Endothelial cell of umbilical vein (primary cell): ENCODE measurements around the gene ITPRIPL1. TPM values are rescaled to one million over a fixed set of nuclear protein-coding genes. Genes with fewer than 3 reads are reported as not detected.

ENCODE experiments used
- BruUV-seq: library from RNA; stranded (reverse); fragments of 400-500 nt; replicated peaks from 2 replicates; lab custom pipeline; 2021; lab: Mats Ljungman, UMichigan
- CTCF ChIA-PET: fragments of 300-600, 350-600 bp; sonication (Branson Sonifier 250); formaldehyde crosslinking; loops from one replicate; lab custom pipeline; 2021; ENCODE audit warnings: antibody characterized with exemption, inconsistent platforms; lab: Charles Lee
- POLR2A ChIA-PET: fragments of 300-600, 350-600 bp; sonication (Branson Sonifier 250); formaldehyde crosslinking; loops from one replicate; lab custom pipeline; 2021; ENCODE audit warnings: antibody characterized with exemption, inconsistent platforms; lab: Charles Lee
- DNase-seq: peaks from one replicate; pipeline ENCODE4 v3.0.0-alpha.2; 2011; ENCODE audit warnings: low read depth, low spot score
- FAIRE-seq: peaks from 2 replicates; lab custom pipeline; 2011; peaks lifted over from hg19 to GRCh38; lab: Jason Lieb, UNC
- H2AFZ ChIP-seq: 2 replicates; pipeline ENCODE4 v1.6.0; 2012; ENCODE audit warnings: low read depth, low read length, control low read depth, inconsistent platforms
- H3K27ac ChIP-seq: 2 replicates; pipeline ENCODE4 v1.5.1; 2011; ENCODE audit warnings: low read depth, mild to moderate bottlenecking, control low read depth, low read length, moderate library complexity; ENCODE audit not compliant: insufficient read depth
- H3K27me3 ChIP-seq, 2 experiments: 2 replicates each; pipeline versions ENCODE4 v1.6.0 to v1.6.1; 2011; ENCODE audit warnings: low read length in 2 of 2, mixed read lengths in 1 of 2; ENCODE audit not compliant: control insufficient read depth in 2 of 2, insufficient read depth in 2 of 2
- H3K36me3 ChIP-seq, 2 experiments: 2 replicates in 1 of 2; 3 replicates in 1 of 2; pipeline ENCODE4 v1.5.1; 2011; ENCODE audit warnings: low read length in 2 of 2, mild to moderate bottlenecking in 1 of 2, moderate library complexity in 1 of 2; ENCODE audit not compliant: control insufficient read depth in 2 of 2, insufficient read depth in 2 of 2; ENCODE audit errors: extremely low read depth in 1 of 2
- H3K4me1 ChIP-seq: 3 replicates; pipeline ENCODE4 v1.5.1; 2011; ENCODE audit warnings: mild to moderate bottlenecking, low read length; ENCODE audit not compliant: control insufficient read depth, insufficient read depth; ENCODE audit errors: extremely low read depth
- H3K4me2 ChIP-seq: 2 replicates; pipeline ENCODE4 v1.6.1; 2011; ENCODE audit warnings: low read length, control low read depth, mixed read lengths; ENCODE audit not compliant: insufficient read depth
- H3K4me3 ChIP-seq, 3 experiments: fragments of 200-600 bp in 1 of 3; sonication (generic), shearing (Covaris generic) in 1 of 3; replicated peaks in 1 of 3; 2 replicates each; pipeline ENCODE4 v1.5.1; 2011 to 2016; ENCODE audit warnings: control low read depth in 3 of 3, low read length in 3 of 3, mild to moderate bottlenecking in 2 of 3, inconsistent platforms in 1 of 3, low read depth in 1 of 3, moderate library complexity in 1 of 3; ENCODE audit not compliant: insufficient read depth in 1 of 3
- H3K79me2 ChIP-seq: 2 replicates; pipeline ENCODE4 v1.6.0; 2012; ENCODE audit warnings: low read length, inconsistent platforms; ENCODE audit not compliant: control insufficient read depth, insufficient read depth
- H3K9ac ChIP-seq: replicated peaks from 2 replicates; pipeline ENCODE3; 2011; ENCODE audit warnings: low read length, control low read depth; ENCODE audit not compliant: insufficient read depth; ENCODE audit errors: extremely low read depth
- H3K9me1 ChIP-seq: replicated peaks from 3 replicates; pipeline ENCODE4 v1.6.0; 2011; ENCODE audit warnings: mild to moderate bottlenecking, low read length; ENCODE audit not compliant: control insufficient read depth, insufficient read depth; ENCODE audit errors: extremely low read depth
- H3K9me3 ChIP-seq: replicated peaks from 2 replicates; pipeline ENCODE4 v1.5.1; 2012; ENCODE audit warnings: low read length, inconsistent platforms; ENCODE audit not compliant: control insufficient read depth, insufficient read depth
- H4K20me1 ChIP-seq: replicated peaks from 2 replicates; pipeline ENCODE3; 2011; ENCODE audit warnings: mild to moderate bottlenecking, low read length; ENCODE audit not compliant: control insufficient read depth, insufficient read depth; ENCODE audit errors: extremely low read depth
- EZH2 ChIP-seq: IDR thresholded peaks from 2 replicates; pipeline ENCODE4 v1.6.1; 2012; ENCODE audit warnings: borderline replicate concordance, low read depth, mild to moderate bottlenecking, moderate library complexity, low read length, inconsistent platforms; ENCODE audit not compliant: severe bottlenecking
- FOS ChIP-seq: IDR thresholded peaks from 2 replicates; pipeline ENCODE4 v1.6.1; 2011; ENCODE audit warnings: mild to moderate bottlenecking, low read length, moderate library complexity, borderline replicate concordance; ENCODE audit not compliant: insufficient read depth
- GATA2 ChIP-seq: IDR thresholded peaks from 2 replicates; pipeline ENCODE4 v1.7.0; 2011; ENCODE audit warnings: low read depth, mild to moderate bottlenecking, moderate library complexity, mixed read lengths, low read length; ENCODE audit not compliant: insufficient read length, insufficient read depth
- JUN ChIP-seq: IDR thresholded peaks from 2 replicates; pipeline ENCODE4 v1.6.1; 2011; ENCODE audit warnings: borderline replicate concordance, low read depth; ENCODE audit not compliant: insufficient read length, insufficient read depth
- MYC ChIP-seq: IDR thresholded peaks from one replicate; pipeline ENCODE4 v1.6.1; 2011; ENCODE audit warnings: mild to moderate bottlenecking, low read depth, low read length
- POLR2A ChIP-seq: IDR thresholded peaks from 2 replicates; pipeline ENCODE4 v1.6.1; 2012; ENCODE audit warnings: low read depth, mild to moderate bottlenecking, control low read depth, low read length
- POLR2AphosphoS5 ChIP-seq: IDR thresholded peaks from 2 replicates; pipeline ENCODE4 v1.6.1; 2012; ENCODE audit warnings: low read depth, mild to moderate bottlenecking, control low read depth, low read length, moderate library complexity; ENCODE audit not compliant: insufficient read depth
- dilution Hi-C: fragments of 300-500 bp; cut with MboI; formaldehyde crosslinking; loops from one replicate; pipeline ENCODE4 v1.15.0; 2019; ENCODE audit warnings: low sequenced_read_pairs; ENCODE audit not compliant: extremely low pct_ligation_motif_present
- intact Hi-C: fragments of 100-400 bp; cut with micrococcal nuclease; formaldehyde crosslinking; loops from one replicate; pipeline ENCODE4 v1.10.0; 2022
- polyA plus RNA-seq, 4 experiments: library from polyadenylated mRNA; depleted of rRNA in 3 of 4; stranded (reverse) in 3 of 4; unstranded in 1 of 4; fragments of >200 nt; gene quantifications; 2 replicates each; pipeline versions ENCODE4 v1.2.1 to v1.2.3, GENCODE V29; 2011 to 2012; ENCODE audit warnings: missing spikeins in 1 of 4
- total RNA-seq: library from RNA; stranded (reverse); gene quantifications from 2 replicates; pipeline ENCODE4 v1.2.3, GENCODE V29; 2021
- TF ChIP-seq, protein P1 (sequence below), 2 donors: IDR thresholded peaks; 1 replicate in 1 of 2; 2 replicates in 1 of 2; pipeline ENCODE4 v1.5.1; 2011; ENCODE audit warnings: low read length in 2 of 2, mild to moderate bottlenecking in 2 of 2, moderate library complexity in 2 of 2, control low read depth in 1 of 2, inconsistent platforms in 1 of 2, low read depth in 1 of 2; ENCODE audit not compliant: insufficient read depth in 1 of 2; ENCODE audit errors: extremely low read depth in 1 of 2
- TF ChIP-seq, protein P2 (sequence below): IDR thresholded peaks from 2 replicates; pipeline ENCODE4 v1.6.1; 2011; ENCODE audit not compliant: insufficient read depth, insufficient read length

ITPRIPL1 gene
- total and polyA plus RNA-seq, 2 donors (not counting 3 experiments of a cell fraction or from before 2014, with no cell fraction given) = 2.6 to 5.8 TPM

DNA sequence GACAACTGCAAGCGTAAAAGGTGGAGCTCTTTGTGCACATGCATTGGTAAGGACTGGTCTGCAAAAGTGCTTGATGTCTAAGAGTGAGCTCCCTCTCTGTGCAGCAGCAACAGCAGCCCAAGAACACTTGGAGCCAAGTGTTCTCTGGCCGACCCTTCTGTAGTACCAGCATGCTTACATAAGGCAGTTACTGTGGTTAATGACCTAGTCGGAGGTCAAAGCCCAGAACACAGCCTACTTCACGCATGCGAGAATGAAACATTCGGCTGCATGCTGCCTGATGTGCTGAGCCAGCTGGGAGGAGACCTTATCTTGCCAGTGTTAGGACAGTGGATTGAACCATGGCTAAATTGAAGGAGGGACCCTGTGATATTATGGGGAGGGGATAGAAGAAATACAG lies 31.8 kb downstream of the ITPRIPL1 start:
- Histone ChIP-seq H4K20me1 (no peaks in the 10 kb centered on the region), H3K27me3 (no peaks in the 10 kb centered on the region), H2AFZ (no peak overlapping the region), H3K36me3 (no peaks in the 10 kb centered on the region), H3K4me1 (peaks cover 3% of the 10 kb centered on the region), H3K9me1 (no peaks in the 10 kb centered on the region), H3K4me2 (no peak overlapping the region), H3K4me3 (no peak overlapping the region), H3K79me2 (no peaks in the 10 kb centered on the region), H3K9ac (no peak overlapping the region), H3K27ac (no peak overlapping the region), H3K9me3 (no peaks in the 10 kb centered on the region)
- no TSS peak for BruUV-seq
- CTCF ChIA-PET = interaction anchor here (1.7 kb wide), 1 partner anchor 8 kb away, joined by 4 read pairs; no protein-coding TSS in a partner anchor
- POLR2A ChIA-PET = no interaction called here
- dilution Hi-C loops (no loop called here), intact Hi-C loops (loop anchor here (5.0 kb wide), 1 partner anchor 150 kb away; the partner anchor contains the start of gene NEURL3)
- no peak for DNase-seq
- TF ChIP-seq, protein P1, sequence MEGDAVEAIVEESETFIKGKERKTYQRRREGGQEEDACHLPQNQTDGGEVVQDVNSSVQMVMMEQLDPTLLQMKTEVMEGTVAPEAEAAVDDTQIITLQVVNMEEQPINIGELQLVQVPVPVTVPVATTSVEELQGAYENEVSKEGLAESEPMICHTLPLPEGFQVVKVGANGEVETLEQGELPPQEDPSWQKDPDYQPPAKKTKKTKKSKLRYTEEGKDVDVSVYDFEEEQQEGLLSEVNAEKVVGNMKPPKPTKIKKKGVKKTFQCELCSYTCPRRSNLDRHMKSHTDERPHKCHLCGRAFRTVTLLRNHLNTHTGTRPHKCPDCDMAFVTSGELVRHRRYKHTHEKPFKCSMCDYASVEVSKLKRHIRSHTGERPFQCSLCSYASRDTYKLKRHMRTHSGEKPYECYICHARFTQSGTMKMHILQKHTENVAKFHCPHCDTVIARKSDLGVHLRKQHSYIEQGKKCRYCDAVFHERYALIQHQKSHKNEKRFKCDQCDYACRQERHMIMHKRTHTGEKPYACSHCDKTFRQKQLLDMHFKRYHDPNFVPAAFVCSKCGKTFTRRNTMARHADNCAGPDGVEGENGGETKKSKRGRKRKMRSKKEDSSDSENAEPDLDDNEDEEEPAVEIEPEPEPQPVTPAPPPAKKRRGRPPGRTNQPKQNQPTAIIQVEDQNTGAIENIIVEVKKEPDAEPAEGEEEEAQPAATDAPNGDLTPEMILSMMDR (IDR thresholded peaks at IDR 0.05; ENCODE audit: extremely low read depth in 1 of 2, insufficient read depth in 1 of 2, low read depth in 1 of 2, low read length in 2 of 2) = no peak
- TF ChIP-seq JUN (no peak), POLR2AphosphoS5 (no peak), GATA2 (no peak), POLR2A (no peak), FOS (no peak), MYC (no peak), EZH2 (no peak)
- TF ChIP-seq, protein P2, sequence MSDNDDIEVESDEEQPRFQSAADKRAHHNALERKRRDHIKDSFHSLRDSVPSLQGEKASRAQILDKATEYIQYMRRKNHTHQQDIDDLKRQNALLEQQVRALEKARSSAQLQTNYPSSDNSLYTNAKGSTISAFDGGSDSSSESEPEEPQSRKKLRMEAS = no peak
- FAIRE-seq = no peak
